Stimulated activated CD4-positive, alpha-beta T cell treated with anti-CD3 and anti-CD28 coated beads, Interleukin-15, amount 100 ng/mL, for 24 hours (primary cell): ENCODE data around the gene BCCIP.

Source experiments
- DNase-seq: peaks from one replicate; pipeline ENCODE4 v3.0.0-alpha.2; 2020

The BCCIP gene

DNA sequence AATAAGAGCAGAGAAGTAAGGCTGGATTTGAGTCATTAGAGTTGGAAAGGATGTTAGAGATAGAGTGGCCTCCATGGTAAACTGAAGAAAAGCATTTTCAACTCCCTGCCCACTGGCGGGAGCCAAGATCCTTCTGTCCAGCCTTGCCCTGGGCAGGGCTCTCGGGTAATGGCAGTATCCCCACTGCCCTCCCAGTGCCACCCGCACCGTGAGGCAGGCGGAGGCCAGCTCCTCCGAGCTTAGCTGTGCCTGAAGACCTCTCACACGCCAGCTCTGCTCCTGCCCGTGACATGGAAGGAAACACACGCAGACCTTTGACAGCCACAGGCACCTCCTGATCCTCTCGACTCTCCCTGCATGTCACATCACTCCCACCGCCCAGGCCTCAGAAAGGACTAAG is 22.3 kb downstream of the BCCIP start:
- DNase-seq, result no peak

DNA sequence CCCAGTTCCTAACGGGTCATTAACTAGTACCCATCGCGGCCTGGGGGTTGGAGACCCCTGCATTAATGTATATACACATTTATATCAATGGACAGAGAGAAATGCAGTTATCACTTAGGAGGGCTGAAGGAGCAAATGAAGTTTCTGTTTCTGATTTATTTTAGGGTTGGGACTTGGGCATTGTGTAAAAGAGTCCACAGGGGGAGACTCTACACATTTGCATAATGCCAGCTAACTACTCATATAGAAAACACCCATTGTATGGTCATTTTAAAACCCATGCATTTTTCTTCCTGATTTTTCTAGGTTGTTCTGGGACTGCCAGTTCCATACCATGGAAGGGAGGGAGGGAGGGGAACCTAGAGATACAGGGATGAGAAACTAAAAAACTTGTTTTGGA is 23.5 kb downstream of the BCCIP start:
- DNase-seq, result no peak

DNA sequence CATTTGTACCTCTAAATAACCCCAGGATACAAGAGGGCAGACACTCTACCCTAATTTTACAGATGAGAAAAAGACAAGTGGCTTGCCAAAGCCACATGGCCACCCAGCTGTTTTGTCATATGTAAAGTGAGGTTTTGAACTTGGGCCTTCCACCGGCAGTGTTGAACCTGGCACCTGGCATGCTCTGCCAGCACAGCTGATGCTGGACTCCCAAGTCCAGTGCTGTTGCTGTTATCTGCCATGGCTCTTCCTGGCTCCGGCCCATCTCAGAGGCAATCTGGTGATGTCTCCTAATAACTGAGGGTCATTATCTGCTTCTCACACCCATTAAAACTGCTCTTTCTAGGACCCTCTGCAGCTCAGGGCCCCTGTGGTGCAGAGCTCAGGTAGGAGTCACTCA is 25.0 kb downstream of the BCCIP start:
- no peak for DNase-seq

DNA sequence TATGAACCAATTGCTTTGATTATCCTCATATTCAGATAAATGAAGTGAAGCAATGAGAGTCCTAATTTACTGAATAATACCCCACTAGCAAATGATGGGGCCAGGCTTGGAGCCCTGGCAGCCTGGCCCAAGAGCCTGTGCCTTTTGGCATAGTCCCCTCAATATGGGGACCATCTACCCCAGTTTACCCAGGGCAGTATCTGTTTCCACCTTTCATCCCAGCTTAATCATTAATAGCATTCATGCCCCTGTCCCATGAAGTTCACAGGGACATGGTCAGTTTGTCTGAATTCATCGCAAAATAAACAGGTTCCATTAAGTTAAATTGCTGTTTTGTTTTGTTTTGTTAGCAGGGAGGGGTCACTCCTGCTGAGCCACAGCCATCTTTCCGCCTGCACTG is 25.5 kb downstream of the BCCIP start:
- no peak for DNase-seq

DNA sequence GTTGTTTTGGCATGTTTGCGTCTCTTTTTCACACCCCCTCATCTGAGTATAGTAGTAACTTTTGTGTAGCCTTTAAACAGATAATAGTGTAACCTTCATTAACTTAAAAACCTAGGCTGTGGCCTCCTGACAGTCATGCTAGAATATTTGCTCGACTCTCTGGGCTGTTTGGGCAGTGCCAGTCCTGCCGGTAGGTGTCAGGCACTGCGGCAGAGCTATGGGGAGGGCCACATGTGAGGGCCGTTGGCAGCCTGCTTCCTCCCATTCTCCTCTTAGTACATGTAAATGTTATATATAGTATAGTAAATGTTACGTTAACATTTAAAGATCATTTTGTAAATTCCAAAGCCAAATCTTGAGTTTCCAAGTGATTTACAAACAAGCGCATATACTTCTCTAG is 26.1 kb downstream of the BCCIP start:
- no peak for DNase-seq

DNA sequence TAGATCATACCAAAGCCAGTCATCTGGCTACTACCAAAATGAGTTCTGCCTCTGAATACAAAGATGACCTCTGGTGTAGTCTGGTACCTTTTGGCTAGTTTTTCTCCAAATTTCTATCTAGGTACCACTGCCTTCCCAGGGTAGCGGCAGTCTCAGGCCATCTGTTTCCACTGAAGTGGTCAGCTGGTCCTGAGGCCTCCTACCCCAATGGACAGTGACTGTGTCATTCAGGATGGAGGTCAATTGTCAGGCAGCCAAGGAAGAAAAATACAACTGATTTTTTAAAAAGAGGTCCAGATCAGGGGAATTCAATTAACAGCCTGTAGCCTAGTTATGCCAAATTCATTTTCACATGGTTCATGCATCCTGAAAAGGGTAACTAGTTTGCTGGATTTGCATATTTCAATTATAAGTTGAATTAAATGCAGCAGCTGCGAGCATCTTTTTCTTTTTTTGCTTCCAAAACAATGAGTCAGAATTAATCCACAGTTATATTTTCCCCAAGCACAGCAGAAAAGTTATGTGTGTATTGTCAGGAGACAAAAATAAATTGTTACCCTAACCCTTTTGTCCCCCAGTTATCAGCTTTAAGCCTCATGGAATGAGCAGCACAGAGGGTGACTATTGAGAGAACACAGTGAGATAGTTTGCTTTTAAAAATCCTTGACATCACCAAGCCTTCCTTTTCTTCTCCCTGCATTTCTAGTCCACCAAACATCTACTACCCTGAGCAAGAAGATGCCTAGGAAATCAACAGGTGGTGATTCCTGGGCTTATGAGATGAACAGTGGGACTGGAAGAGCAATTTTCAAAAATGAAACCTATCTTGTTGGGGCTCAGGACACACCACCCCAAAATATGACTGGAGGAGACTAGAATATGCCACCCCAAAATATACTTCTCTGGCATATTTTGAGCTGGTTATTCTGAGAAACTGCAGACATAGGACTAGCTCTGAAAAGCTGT is 27.7 kb downstream of the BCCIP start:
- DNase-seq, result no peak

DNA sequence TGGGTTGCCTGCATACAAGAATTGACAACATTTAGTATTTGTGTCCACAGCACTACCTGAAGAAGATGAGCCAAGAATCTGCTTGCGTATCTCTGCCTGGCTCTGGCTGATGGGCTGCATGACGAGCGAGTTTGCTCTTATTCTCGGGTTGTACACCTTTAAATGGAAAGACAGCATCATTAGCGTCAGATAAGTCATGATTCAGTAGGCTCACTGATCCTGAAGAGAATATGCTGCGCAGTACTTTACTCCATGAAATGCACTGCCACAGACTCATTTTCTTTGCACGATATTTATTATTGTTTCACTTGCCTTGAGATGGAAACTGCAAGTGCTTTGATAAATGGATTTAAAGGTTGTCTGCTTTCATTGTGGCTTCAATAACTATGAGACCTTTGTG is 29.1 kb downstream of the BCCIP start:
- DNase-seq, result no peak

DNA sequence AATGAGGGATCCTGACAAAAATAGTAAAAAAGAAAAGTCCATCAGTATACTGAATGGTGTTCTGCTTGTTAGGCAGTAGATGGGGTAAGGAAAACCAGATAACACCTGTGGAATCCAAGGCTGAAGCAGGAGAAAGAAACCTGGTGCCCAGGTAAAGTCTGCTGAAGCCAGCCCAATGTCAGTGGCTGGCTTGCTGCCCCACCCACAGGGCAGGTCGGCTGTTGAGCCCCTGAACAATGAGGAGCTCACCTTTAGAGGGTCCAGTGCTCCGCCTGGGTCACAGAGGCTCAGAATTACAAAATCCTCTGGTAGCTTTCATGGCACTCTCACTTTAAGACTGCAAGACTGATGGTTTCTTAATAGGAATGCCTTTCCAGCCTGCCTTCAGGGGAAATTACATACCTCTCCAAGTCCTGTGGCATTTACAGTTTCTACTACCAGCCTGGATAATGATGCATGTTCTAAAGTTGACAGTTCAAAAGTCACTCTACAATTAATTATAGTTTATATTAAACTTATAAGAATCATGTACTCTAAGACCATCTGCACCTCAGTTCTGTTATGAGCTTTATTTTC is 33.9 kb downstream of the BCCIP start:
- DNase-seq, result no peak

DNA sequence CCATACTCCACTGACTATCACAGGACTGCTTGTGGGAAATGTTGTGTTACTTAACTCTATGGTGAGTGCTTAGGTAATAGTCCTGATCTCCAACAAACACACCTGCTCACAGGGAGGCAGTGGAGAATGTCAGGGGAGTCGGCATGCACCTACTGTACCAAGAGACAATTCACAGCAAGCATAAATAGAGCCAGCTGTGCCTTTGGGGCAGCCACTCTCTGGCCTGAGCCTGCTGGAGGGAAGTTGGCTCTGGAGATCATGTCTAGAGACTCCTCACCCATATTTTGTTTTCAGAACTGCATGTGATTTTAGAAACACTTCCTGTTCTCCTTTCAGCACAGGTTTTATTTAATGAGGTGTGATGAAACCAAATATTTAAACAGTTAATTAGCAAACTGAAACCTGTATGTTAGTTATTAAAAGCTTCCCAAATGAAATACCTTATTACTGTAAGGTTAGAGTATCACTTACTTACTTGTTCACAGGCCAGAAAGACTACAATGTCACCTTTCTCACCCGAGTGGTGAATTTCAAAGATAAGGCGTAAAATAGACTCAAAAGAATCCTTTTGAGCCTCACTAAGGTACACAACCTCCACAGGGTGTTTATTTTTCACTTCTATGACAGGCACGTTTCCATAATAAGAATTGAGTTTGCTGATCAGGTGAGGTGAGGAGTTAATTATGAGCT is 35.9 kb downstream of the BCCIP start:
- DNase-seq, result no peak

DNA sequence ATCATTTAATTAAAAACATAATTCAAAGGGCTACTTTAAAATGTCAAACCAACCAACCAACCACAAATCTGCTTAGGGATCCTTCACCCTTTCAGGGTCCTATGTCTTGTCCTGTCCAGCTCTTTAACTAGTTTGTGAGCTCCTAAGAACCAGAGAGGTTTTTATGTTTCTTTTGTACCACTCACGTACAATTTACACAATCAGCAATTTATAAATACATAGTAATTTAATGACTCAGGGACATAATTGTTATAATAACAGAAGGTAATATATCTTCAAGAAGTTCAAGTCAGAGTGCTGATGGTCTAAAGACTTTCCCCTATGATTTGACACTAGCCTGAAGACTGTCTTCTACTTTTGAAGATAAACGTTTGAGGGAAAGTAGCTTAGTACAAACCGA is 41.8 kb downstream of the BCCIP start:
- DNase-seq, result no peak

DNA sequence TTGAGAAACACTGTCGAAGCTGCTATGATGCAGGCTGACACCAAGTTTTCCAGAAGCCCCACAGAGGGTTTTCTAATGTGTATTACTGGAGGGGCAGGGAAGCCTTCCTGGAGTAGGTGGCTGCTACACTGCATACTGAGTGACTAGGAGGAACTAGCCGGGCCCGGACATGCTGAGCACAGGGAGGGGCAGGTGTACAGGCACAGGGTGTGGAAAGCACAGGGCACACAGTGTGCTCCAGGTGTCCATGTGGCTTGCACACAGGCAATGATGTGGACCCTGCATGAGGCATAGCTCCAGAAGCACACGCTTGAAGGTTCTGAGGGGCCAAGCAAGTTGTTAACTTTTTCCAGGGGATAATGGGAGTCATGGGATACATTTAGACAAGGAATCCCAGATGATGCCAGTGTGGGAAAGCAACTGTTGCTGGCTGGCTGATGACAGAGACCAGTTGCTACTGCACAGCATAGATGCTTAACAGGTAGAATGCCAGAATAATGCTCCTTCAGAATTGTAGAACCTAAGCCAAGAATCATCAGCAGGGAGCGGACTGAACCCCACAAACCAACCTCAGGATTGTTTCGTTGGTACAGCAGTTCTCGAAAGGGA is 43.2 kb downstream of the BCCIP start:
- DNase-seq, result no peak

DNA sequence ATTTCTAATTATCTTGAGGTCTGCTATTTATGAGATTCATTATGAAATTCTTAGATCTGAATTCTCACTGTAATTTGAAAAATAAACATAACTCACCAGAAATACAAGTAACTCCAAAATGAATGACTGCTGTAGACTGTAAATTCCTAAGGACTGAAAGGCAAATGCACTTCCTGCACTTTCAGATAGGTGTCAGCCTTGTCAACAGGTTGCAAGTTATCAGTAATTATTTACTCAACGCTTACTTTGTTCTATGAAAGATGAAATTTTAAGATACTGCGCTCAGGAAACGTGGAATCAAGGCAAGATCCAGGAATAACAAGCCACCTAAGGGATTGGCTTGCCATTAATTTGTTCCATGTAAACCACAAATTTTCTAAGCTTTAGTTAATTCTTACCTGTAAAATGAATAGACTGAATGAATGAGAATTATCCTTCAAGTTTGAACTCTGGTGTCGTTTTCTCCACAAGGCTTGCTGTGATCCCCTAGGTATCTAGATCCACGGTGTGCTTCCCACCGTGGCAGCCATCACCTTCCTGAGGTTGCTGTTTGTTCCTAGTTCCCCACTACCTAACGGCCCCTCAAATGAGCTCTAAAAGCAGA is 45.1 kb downstream of the BCCIP start:
- peak; percentile 23 for DNase-seq

DNA sequence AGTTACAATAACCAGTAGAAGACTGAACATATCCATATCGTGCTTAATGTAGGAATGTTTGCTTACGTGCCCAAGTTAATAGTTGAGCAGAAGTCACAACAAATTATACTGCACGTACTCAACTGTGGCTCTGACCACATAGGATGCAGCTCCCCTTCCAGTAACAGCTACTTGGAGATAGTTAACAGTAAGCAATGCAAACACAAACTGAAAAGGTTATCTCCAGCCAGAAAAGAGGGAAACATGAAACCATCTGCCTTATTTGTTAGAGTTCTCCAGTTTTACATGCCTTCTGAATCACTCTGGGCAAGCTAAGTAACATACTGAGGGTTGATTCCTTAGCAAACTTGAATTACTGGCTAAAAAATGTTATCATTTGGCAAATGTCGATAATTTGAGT is 48.0 kb downstream of the BCCIP start:
- no peak for DNase-seq

DNA sequence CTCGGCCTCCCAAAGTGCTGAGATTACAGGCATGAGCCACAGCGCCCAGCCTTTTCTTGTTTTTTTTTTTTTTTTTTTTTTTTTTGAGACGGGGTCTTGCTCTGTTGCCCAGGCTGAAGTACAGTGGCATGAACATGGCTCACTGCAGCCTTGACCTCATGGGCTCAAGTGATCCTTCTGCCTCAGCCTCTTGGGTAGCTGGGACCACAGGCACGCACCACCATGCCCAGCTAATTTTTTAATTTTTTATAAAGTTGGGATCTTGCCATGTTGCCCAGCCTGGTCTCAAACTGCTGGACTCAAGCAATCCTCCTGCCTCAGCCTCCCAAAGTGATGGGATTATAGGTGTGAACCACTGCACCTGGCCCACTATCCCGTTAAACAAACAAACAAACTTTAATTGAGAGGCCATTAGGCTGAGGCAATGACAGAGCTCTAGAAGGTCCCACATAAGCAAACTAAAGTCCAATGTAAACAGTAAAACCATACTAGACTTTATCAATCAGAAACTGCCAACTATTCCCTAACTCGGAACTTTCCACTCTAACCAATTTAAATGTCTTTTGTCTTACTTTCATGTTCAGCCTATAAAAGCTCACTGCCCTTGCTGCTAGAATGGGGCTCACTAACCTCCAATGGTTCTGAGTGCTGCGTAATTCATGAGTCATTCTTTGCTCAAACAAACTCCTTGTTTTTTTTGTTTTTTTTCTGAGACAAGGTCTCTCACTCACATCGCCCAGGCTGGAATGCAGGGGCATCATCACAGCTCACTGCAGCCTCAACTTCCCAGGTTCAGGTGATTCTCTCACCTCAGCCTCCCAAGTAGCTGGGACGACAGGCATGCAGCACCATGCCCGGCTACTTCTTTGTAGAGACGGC is 55.9 kb downstream of the BCCIP start:
- DNase-seq, result no peak

DNA sequence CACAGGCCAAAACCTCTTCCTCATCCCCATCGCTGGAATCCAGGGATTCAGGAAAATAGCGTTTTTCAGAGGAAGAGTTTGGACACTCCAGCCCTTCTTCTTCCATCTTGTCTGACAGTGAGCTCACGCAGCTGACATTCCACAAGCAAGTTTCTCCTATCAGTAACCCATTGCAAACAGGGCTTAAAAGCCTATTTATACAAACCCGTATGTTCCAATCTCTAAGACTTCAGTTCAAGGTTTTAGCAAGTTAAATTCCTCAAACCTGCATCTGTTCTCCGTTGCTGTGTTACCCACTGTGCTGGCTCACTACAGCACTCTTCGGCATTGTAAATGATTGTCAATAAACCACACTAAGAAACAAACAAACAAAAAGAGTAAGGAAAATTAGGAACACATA is 57.4 kb downstream of the BCCIP start:
- no peak for DNase-seq

DNA sequence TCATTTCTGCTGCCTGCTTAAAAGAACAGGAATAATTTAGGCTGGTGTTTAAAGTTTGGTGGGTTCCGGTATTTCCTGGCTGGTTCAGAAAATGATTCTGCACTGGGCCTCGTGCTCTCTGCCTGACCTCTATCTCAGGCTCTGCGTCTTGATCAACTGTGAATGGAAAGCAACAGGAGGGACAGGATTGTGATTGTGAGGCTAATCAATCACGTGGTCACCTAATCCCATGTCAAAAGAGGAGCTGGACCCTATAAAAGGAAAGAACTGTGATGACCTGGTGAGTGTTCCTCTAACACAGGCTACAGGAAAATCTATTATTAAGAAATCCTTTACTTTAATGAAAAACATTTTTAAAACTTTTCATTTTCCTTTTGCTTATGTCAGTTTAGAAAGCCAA is 57.8 kb downstream of the BCCIP start, which contains the start of gene DHX32:
Gene DHX32 (minus strand): TSS at position 101 of the 400 bp plus-strand sequence. CDS start 468 bp downstream, outside the sequence.
- no peak for DNase-seq

DNA sequence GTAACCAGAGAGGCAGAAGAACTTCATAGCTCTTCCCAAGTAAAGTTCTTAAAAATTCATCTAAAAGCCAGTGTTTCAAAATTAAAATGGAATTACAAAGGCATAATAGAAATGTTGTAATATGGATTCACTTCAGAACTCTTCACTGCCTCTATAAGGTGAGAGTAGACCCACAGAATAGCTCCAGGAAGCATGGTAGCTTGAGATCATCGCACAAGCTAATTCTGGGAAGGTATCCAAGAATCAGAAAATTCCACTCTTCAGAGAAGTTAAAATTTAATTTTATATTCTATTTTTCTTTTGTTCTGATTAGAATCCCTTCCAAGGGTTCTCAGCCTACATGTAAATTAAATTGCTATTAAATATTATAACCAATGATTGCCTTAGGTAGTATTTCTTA is 59.2 kb downstream of the BCCIP start:
- DNase-seq, result no peak

DNA sequence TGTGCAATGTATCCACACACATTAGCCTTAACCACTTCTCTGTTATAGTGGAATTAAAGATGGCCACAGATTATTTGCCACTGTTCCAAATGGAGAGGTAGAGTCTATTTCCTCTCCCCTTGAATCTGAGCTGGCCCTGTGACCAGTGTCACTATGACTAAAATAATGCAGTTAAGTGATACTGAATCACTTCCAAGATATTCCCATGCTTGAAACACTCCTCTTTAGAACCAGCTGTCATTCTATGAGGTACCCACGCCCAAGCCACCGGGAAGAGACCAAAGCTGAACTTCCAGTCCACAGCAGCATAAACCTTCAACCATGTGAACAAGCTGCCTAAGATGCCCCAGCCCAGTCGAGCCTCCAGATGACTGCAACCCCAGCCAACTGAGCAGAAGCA is 59.9 kb downstream of the BCCIP start:
- no peak for DNase-seq
